Activated CD8-positive, alpha-beta memory T cell treated with anti-CD3 and anti-CD28 coated beads for 24 hours (primary cell): ENCODE results near the gene EFNA3.

Experiments used
- DNase-seq: peaks from one replicate; pipeline ENCODE4 v3.0.0-alpha.2; 2020

Gene EFNA3

GRCh38 chr1:155070158-155070621 lies 8.4 kb upstream of the EFNA3 start:
- DNase-seq: no peak

- DNase-seq: peak; percentile 87
These were observed 7.7 kb upstream of the EFNA3 start for GRCh38 chr1:155070721-155071569.

GRCh38 chr1:155071701-155072100 lies 6.9 kb upstream of the EFNA3 start:
- no peak for DNase-seq

DNA sequence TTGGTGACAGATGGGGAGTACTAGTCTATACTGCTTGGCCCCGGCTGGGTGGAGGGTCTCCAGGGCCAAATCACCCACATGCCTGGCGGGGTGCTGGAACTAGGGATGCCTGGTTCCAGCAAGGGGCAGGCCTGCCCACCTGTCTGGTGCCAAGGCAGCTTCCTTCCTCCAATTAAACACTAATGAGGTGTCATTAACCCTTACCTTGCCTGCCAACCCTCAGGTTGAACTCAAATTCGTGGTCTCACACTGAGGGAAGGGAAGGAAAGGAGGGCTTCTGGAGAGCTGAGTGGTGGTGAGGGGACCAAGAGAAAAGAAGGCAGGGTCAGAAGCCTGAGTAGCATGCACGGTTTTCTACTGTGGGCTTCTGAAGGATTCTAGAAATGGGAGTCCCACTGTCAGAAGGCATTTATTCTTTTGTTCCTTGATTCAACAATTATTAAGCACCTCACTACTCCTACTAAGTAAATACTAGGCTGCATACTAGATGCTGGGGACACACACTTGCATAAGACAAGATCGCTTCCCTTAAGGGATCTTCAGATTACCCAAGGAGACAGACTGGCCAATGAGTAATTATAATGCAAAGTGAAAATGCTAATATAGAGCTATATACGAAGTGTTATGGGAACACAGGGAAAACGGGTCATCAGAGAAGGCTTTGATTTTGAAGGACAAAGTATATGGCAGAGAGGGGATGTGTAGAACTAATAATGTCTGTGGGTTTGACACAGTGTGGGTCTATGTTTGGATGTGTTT lies 5.9 kb upstream of the EFNA3 start:
- no peak for DNase-seq

- DNase-seq: no peak
These were observed 5.0 kb upstream of the EFNA3 start for GRCh38 chr1:155073377-155074242.

DNA sequence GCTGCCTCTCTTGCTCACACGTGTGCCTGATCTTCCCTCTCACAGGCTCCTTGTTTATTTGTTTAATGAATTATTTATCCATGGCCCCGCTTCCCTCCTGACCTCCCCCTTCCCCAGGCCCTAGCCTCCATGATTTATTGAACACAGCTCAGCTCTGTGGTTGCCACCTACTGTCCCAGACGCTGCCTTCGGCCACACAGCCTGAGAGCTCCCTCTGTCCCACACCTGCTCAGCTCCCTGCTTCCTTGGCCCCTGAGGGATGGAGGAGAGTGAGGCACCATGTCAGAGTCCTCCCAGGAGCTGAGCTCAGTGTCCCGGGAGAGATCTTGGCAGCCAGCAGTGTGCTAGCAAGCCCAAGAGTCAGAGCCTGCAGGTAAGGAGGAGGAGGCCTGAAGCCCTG lies 3.1 kb upstream of the EFNA3 start:
- DNase-seq: no peak

GRCh38 chr1:155076371-155076770 lies 2.3 kb upstream of the EFNA3 start:
- DNase-seq: no peak

GRCh38 chr1:155077346-155077745 lies 1.3 kb upstream of the EFNA3 start:
- no peak for DNase-seq

- DNase-seq: no peak
These were observed 735 bp upstream of the EFNA3 start for GRCh38 chr1:155077758-155078445.

GRCh38 chr1:155079210-155079486 lies 511 bp downstream of the EFNA3 start:
- no peak for DNase-seq

DNA sequence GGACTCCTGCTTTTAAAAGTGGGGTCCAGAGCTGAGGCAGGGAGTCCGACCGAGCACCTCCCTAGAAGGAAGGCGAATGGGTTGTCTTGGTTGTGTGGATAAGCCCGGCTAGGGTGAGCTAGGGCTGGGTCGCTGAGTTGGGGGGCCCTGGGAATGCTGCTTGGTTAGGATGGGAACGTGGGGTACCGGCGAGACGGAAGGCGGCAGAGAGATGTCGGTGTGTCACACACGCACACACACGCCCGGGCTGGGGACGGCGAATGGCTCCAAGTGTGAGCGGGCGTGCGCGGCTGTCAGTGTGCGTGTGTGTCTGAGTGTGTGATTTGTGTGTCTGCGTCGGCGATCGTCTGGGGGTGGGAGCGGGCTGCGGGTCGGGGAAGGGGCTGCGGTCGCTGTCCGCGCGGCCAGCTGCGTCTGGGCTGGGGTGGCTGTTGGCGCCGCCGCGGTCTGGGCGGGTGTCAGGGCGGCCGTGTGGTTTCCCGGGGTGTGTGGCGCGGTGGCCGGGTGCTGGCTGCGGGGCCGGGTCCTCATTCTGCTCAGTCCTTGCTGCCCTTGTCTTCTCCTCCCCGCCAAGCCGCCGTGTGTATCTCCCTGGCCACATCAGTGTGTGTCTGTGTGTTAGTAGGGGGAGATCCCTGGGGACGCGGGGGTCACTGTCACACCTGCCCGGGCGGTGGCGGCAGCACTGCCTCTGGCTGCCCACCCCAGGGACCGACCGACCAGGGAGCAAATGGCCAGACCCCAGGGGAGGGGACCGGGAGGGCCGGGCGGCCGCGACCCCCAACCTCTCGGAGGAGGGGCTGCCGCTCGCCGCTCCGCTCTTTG lies 1.1 kb downstream of the EFNA3 start:
- DNase-seq: no peak

- DNase-seq: no peak
These were observed 1.9 kb downstream of the EFNA3 start for GRCh38 chr1:155080312-155081228.

GRCh38 chr1:155081472-155082300 lies 3.0 kb downstream of the EFNA3 start:
- no peak for DNase-seq

DNA sequence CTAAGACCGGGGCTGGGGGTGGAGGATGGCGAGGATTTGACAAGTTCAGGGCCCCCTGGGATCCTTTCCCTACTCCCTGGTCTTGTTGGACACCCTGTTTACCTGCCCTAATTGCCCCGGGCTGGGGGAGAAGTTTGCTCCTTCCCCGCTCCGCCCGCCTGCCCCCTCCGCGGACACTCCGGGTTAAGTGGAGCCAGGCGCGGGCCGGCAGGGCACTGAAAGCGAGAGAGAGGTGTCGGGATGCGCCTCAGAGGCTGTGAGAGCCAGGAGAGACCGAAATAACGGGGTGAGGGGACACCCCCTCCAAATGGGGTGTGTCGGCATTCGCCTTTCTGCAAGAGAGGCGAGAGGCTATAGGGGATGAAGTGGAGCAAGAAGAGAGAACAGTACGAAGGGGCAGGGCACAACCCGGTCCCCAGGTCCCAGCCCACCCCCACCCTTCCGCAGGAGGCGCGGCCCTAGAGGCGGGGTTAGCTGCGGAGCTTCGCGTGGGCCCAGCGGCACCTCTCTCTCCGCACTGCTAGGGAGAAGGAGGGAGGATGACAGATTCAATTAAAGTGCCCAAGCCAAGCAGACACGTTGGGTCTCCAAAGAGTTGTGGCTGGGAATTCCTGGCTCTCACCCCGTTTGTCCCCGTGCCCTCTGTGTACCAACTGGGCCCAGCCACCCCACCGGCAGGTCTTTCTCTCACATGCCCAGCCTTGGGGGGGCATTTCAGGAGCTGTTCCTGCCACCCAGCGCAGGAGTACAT lies 3.8 kb downstream of the EFNA3 start:
- DNase-seq: no peak

GRCh38 chr1:155083052-155083541 lies 4.5 kb downstream of the EFNA3 start:
- no peak for DNase-seq

GRCh38 chr1:155083865-155084721 lies 5.5 kb downstream of the EFNA3 start:
- no peak for DNase-seq

- DNase-seq: peak; percentile 97
These were observed 6.3 kb downstream of the EFNA3 start for GRCh38 chr1:155084722-155085503.
